HepG2 (cell line): ENCODE results near the gene CCDC154. TPM values are rescaled to one million over a fixed set of nuclear protein-coding genes. Genes with fewer than 3 reads are reported as not detected.

ENCODE experiments used
- BATF2 ChIP-seq: sonication (generic); formaldehyde crosslinking; IDR thresholded peaks from 2 replicates; pipeline ENCODE4 v1.8.0; 2022; ENCODE audit warnings: mild to moderate bottlenecking, missing genetic modification reagents, moderate library complexity
- CENPX ChIP-seq: sonication (generic); formaldehyde crosslinking; IDR thresholded peaks from 2 replicates; pipeline ENCODE4 v1.9.0; 2021; ENCODE audit warnings: mild to moderate bottlenecking, missing genetic modification reagents, moderate library complexity
- FIP1L1 ChIP-seq: fragments of 200-400 bp; formaldehyde crosslinking; IDR thresholded peaks from 2 replicates; pipeline ENCODE4 v1.6.1; 2018; ENCODE audit warnings: low read depth, mild to moderate bottlenecking, low read length, moderate library complexity, borderline replicate concordance; ENCODE audit not compliant: insufficient read depth
- GABPA ChIP-seq, 2 experiments: IDR thresholded peaks; 2 replicates each; pipeline ENCODE4 v1.6.1; 2011 to 2016; ENCODE audit warnings: low read depth in 2 of 2, low read length in 1 of 2, missing biosample characterization in 1 of 2, missing genetic modification characterization in 1 of 2
- HMGXB3 ChIP-seq: sonication (generic); formaldehyde crosslinking; IDR thresholded peaks from 2 replicates; pipeline ENCODE4 v1.4.0; 2020; ENCODE audit warnings: missing genetic modification reagents, borderline replicate concordance
- KDM4B ChIP-seq: sonication (generic); formaldehyde crosslinking; IDR thresholded peaks from 2 replicates; pipeline ENCODE4 v1.4.0; 2020; ENCODE audit warnings: missing genetic modification reagents
- KDM5B ChIP-seq: sonication (generic); formaldehyde crosslinking; IDR thresholded peaks from 2 replicates; pipeline ENCODE4 v1.4.0; 2020; ENCODE audit warnings: missing genetic modification reagents, mild to moderate bottlenecking, borderline replicate concordance
- MLX ChIP-seq: IDR thresholded peaks from 2 replicates; pipeline ENCODE4 v1.6.1; 2016
- MXD1 ChIP-seq: sonication (generic); formaldehyde crosslinking; IDR thresholded peaks from 2 replicates; pipeline ENCODE4 v1.4.0; 2020; ENCODE audit warnings: mild to moderate bottlenecking, missing genetic modification reagents
- PLRG1 ChIP-seq: fragments of 450-650 bp; conservative IDR thresholded peaks from 2 replicates; pipeline ENCODE4 v1.6.1; 2016
- SP4 ChIP-seq: sonication (generic); formaldehyde crosslinking; IDR thresholded peaks from 2 replicates; pipeline ENCODE4 v1.8.1; 2023; ENCODE audit warnings: mild to moderate bottlenecking, missing genetic modification reagents
- ZFP36 ChIP-seq: fragments of 150-350 bp; IDR thresholded peaks from 2 replicates; pipeline ENCODE4 v1.6.1; 2018; ENCODE audit warnings: borderline replicate concordance, low read length, low read depth; ENCODE audit not compliant: partially characterized antibody
- ZFY ChIP-seq: sonication (generic); formaldehyde crosslinking; IDR thresholded peaks from 2 replicates; pipeline ENCODE4 v1.4.0; 2020; ENCODE audit warnings: missing genetic modification reagents
- ZNF234 ChIP-seq: sonication (generic); formaldehyde crosslinking; conservative IDR thresholded peaks from 2 replicates; pipeline ENCODE4 v1.5.1; 2020; ENCODE audit warnings: mild to moderate bottlenecking, missing genetic modification reagents
- ZNF549 ChIP-seq: sonication (generic); formaldehyde crosslinking; IDR thresholded peaks from 2 replicates; pipeline ENCODE4 v1.5.0; 2020; ENCODE audit warnings: missing genetic modification reagents
- ZNF580 ChIP-seq: IDR thresholded peaks from 2 replicates; pipeline ENCODE4 v1.6.1; 2016; ENCODE audit warnings: low read depth, borderline replicate concordance
- ZNF768 ChIP-seq: sonication (generic); formaldehyde crosslinking; IDR thresholded peaks from 2 replicates; pipeline ENCODE4 v1.4.0; 2020; ENCODE audit warnings: missing genetic modification reagents
- polyA plus RNA-seq, 8 experiments: library from polyadenylated mRNA; depleted of rRNA in 3 of 8; stranded (reverse) in 7 of 8; unstranded in 1 of 8; fragments of >200 nt; fragmentation: Illumina TruSeq in 4 of 8; extraction: Trizol in 4 of 8; gene quantifications; 2 replicates each; pipeline versions ENCODE4 v1.2.1 to v1.2.3, GENCODE V29; 2011 to 2016; ENCODE audit warnings: low read depth in 4 of 8, missing spikeins in 1 of 8, mixed read lengths in 1 of 8; ENCODE audit not compliant: insufficient read depth in 1 of 8
- total RNA-seq, 5 experiments: library from RNA; depleted of rRNA; stranded (reverse); fragments of >200 nt; fragmentation: Illumina TruSeq; extraction: Trizol; gene quantifications; 2 replicates each; pipeline ENCODE4 v1.2.3, GENCODE V29; 2016; ENCODE audit warnings: low read depth in 1 of 5
- TF ChIP-seq, protein P1 (sequence below): IDR thresholded peaks from 2 replicates; pipeline ENCODE4 v1.6.1; 2018; ENCODE audit warnings: missing genetic modification reagents
- TF ChIP-seq, protein P2 (sequence below): sonication (generic); formaldehyde crosslinking; IDR thresholded peaks from 2 replicates; pipeline ENCODE4 v1.5.0; 2020; ENCODE audit warnings: mild to moderate bottlenecking, missing genetic modification reagents

CCDC154 gene
- total and polyA plus RNA-seq, 2 of the 13 experiments (the other 11 are each of a cell fraction or from before 2014, with no cell fraction given), result 0.92 to 1.5 TPM

- TF ChIP-seq ZNF580 (CRISPR knock-in tag) (no peak; the same call in 1 of the 2 replicates), PLRG1 (no peak), ZNF234 (no peak), KDM4B (CRISPR knock-in tag) (no peak), CENPX (CRISPR knock-in tag) (no peak), BATF2 (CRISPR knock-in tag) (no peak), MLX (peak; percentile 29; the same call in 1 of the 2 replicates), ZNF549 (CRISPR knock-in tag) (no peak), KDM5B (no peak; the same call in 1 of the 2 replicates), ZNF768 (no peak), ZFP36 (no peak), SP4 (CRISPR knock-in tag) (peak; percentile 91), ZFY (CRISPR knock-in tag) (0 out of 2 replicates have a peak, but pooled peaks have one; percentile 32), HMGXB3 (CRISPR knock-in tag) (no peak), GABPA (IDR thresholded peaks at IDR 0.05; ENCODE audit: low read depth, low read length) (no peak), GABPA (CRISPR knock-in tag; IDR thresholded peaks at IDR 0.05; ENCODE audit: low read depth) (0 out of 2 replicates have a peak, but pooled peaks have one; percentile 41), FIP1L1 (no peak), MXD1 (CRISPR knock-in tag) (no peak)
- TF ChIP-seq, protein P1, sequence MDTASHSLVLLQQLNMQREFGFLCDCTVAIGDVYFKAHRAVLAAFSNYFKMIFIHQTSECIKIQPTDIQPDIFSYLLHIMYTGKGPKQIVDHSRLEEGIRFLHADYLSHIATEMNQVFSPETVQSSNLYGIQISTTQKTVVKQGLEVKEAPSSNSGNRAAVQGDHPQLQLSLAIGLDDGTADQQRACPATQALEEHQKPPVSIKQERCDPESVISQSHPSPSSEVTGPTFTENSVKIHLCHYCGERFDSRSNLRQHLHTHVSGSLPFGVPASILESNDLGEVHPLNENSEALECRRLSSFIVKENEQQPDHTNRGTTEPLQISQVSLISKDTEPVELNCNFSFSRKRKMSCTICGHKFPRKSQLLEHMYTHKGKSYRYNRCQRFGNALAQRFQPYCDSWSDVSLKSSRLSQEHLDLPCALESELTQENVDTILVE, result no peak
- TF ChIP-seq, protein P2, sequence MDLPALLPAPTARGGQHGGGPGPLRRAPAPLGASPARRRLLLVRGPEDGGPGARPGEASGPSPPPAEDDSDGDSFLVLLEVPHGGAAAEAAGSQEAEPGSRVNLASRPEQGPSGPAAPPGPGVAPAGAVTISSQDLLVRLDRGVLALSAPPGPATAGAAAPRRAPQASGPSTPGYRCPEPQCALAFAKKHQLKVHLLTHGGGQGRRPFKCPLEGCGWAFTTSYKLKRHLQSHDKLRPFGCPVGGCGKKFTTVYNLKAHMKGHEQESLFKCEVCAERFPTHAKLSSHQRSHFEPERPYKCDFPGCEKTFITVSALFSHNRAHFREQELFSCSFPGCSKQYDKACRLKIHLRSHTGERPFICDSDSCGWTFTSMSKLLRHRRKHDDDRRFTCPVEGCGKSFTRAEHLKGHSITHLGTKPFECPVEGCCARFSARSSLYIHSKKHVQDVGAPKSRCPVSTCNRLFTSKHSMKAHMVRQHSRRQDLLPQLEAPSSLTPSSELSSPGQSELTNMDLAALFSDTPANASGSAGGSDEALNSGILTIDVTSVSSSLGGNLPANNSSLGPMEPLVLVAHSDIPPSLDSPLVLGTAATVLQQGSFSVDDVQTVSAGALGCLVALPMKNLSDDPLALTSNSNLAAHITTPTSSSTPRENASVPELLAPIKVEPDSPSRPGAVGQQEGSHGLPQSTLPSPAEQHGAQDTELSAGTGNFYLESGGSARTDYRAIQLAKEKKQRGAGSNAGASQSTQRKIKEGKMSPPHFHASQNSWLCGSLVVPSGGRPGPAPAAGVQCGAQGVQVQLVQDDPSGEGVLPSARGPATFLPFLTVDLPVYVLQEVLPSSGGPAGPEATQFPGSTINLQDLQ (CRISPR knock-in tag), result no peak
Measured at GRCh38 chr16:1408171-1408837, 36.1 kb downstream of the CCDC154 start (continued).
